ENCODE results near the gene DEFB123.

DNA sequence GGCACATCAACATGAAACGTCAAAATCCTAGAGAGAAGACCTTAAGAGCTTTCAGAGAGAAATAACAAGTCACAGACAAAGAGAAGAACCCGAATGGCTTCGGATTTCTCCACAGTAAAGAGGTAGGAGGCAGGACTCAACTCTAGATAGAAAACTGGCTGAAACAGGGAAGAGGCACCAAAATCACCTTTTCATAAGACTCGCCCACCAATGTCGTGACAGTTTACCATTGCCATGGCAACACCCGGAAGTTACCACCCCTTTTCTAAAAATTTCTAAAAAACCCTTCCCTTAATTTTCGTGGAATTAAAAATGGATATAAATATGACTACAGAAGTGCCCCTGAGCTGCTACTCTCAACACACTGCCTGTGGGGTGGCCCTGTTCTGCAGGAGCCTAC is 22.1 kb upstream of the DEFB123 start:
- no peak for TF ChIP-seq EZH2 (IDR thresholded peaks at IDR 0.05)
- TF ChIP-seq POLR2AphosphoS5 (IDR thresholded peaks at IDR 0.05; ENCODE audit: borderline replicate concordance, low read depth, low read length): no peak
- TF ChIP-seq FOXP2 (optimal IDR thresholded peaks at IDR 0.05; ENCODE audit: control extremely low read depth, extremely low read length, insufficient read depth): no peak

Data from SK-N-MC (cell line).